Stimulated activated CD4-positive, alpha-beta T cell treated with anti-CD3 and anti-CD28 coated beads, Interleukin-12 subunit alpha, Interleukin-12 subunit beta, amount 100 ng/mL, for 48 hours (primary cell): ENCODE results near the gene COL18A1.

Experiments used
- DNase-seq, 3 donors: peaks; one replicate each; pipeline ENCODE4 v3.0.0-alpha.2; 2020; ENCODE audit warnings: low read depth in 2 of 3, low spot score in 1 of 3

Gene COL18A1

GRCh38 chr21:45396620-45396995, 8.4 kb upstream of the COL18A1 start:
- DNase-seq, result no peak

GRCh38 chr21:45397381-45397780, 7.6 kb upstream of the COL18A1 start:
- no peak for DNase-seq

- DNase-seq, result no peak
Observed at GRCh38 chr21:45401054-45401518, 3.9 kb upstream of the COL18A1 start.

- no peak for DNase-seq
Observed at GRCh38 chr21:45401916-45402900, 2.8 kb upstream of the COL18A1 start.

- DNase-seq, result no peak
Observed at GRCh38 chr21:45403133-45403824, 1.7 kb upstream of the COL18A1 start.

GRCh38 chr21:45403825-45404729, 888 bp upstream of the COL18A1 start:
- no peak for DNase-seq

GRCh38 chr21:45405271-45405818, 380 bp downstream of the COL18A1 start:
- no peak for DNase-seq

GRCh38 chr21:45405819-45406762, 1.1 kb downstream of the COL18A1 start:
- DNase-seq, result no peak

GRCh38 chr21:45406801-45407628, 2.0 kb downstream of the COL18A1 start:
- no peak for DNase-seq

GRCh38 chr21:45407629-45408247, 2.8 kb downstream of the COL18A1 start:
- DNase-seq, result no peak

- DNase-seq, result no peak
Observed at GRCh38 chr21:45408271-45408791, 3.4 kb downstream of the COL18A1 start.

- no peak for DNase-seq
Observed at GRCh38 chr21:45408801-45409261, 3.9 kb downstream of the COL18A1 start.

- DNase-seq, result no peak
Observed at GRCh38 chr21:45409466-45410150, 4.6 kb downstream of the COL18A1 start.

- no peak for DNase-seq
Observed at GRCh38 chr21:45410151-45410864, 5.3 kb downstream of the COL18A1 start.

- DNase-seq, result no peak
Observed at GRCh38 chr21:45410865-45411809, 6.2 kb downstream of the COL18A1 start.

GRCh38 chr21:45411810-45412206, 6.8 kb downstream of the COL18A1 start:
- no peak for DNase-seq
